Suppressor macrophage (primary cell): ENCODE measurements around the gene THAP11.
"Not testable (repeated sequence)": the region's sequence is repeated elsewhere in the genome, so short reads cannot be mapped to it uniquely, and the experiment has no call there.

Experiments
- DNase-seq, 4 experiments: peaks; one replicate each; pipeline ENCODE4 v3.0.0-alpha.2; 2020 to 2022

The THAP11 gene

GRCh38 chr16:67837190-67837589 lies 4.9 kb upstream of the THAP11 start:
- not testable (repeated sequence) for DNase-seq

DNA sequence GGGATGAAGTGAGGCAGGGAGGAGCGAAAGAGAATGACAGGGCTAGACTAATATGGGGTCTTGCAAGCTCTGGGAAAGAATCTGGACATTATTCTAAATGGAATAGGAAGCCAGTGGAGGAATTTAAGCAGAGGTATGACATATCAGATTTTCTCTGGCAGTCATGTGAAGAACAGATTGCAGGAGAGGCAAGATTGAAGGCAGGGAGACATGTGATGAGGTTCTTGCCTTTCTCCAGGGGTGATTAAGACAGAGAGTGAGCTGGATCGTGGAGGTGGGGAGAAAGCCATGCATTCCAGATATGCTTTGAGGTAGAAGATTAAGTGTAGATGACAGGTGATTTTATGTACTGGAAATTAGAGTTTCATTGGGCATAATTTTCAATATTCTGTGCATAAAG lies 4.3 kb upstream of the THAP11 start:
- DNase-seq: no peak

GRCh38 chr16:67841198-67841815 lies 813 bp upstream of the THAP11 start:
- DNase-seq: no peak

DNA sequence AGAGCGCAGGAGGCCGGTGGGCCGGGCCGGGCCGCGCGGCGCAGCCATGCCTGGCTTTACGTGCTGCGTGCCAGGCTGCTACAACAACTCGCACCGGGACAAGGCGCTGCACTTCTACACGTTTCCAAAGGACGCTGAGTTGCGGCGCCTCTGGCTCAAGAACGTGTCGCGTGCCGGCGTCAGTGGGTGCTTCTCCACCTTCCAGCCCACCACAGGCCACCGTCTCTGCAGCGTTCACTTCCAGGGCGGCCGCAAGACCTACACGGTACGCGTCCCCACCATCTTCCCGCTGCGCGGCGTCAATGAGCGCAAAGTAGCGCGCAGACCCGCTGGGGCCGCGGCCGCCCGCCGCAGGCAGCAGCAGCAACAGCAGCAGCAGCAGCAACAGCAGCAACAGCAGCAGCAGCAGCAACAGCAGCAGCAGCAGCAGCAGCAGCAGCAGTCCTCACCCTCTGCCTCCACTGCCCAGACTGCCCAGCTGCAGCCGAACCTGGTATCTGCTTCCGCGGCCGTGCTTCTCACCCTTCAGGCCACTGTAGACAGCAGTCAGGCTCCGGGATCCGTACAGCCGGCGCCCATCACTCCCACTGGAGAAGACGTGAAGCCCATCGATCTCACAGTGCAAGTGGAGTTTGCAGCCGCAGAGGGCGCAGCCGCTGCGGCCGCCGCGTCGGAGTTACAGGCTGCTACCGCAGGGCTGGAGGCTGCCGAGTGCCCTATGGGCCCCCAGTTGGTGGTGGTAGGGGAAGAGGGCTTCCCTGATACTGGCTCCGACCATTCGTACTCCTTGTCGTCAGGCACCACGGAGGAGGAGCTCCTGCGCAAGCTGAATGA lies 606 bp downstream of the THAP11 start:
- peak; percentile 48 to 76 (median 70) for DNase-seq

GRCh38 chr16:67843343-67843765 lies 1.2 kb downstream of the THAP11 start:
- peak in 1 of 4 experiments; percentile 16 for DNase-seq

GRCh38 chr16:67844497-67844896 lies 2.4 kb downstream of the THAP11 start:
- DNase-seq: no peak

- peak; percentile 28 to 58 (median 35) for DNase-seq
These were observed 3.4 kb downstream of the THAP11 start for GRCh38 chr16:67845291-67846062.

DNA sequence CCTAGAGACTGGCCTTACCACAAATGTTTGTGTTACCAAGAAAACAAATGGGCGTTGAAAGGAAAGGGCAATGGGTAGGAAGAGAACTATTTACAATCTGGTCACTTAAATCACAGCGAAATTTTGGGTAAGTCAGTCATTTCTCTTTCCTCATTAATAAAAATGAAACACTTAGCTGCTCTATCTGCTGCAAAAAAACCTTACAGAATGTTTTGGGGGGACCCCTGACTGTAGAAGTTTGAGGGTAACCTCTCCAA lies 3.9 kb downstream of the THAP11 start:
- no peak for DNase-seq

- peak; percentile 96 to 98 (median 96) for DNase-seq
These were observed 4.4 kb downstream of the THAP11 start, which contains the start of gene NUTF2 for GRCh38 chr16:67846320-67847063. Gene NUTF2, plus strand, starts transcription at chr16:67846933. Its CDS starts 18,198 bp downstream, at chr16:67865131.

DNA sequence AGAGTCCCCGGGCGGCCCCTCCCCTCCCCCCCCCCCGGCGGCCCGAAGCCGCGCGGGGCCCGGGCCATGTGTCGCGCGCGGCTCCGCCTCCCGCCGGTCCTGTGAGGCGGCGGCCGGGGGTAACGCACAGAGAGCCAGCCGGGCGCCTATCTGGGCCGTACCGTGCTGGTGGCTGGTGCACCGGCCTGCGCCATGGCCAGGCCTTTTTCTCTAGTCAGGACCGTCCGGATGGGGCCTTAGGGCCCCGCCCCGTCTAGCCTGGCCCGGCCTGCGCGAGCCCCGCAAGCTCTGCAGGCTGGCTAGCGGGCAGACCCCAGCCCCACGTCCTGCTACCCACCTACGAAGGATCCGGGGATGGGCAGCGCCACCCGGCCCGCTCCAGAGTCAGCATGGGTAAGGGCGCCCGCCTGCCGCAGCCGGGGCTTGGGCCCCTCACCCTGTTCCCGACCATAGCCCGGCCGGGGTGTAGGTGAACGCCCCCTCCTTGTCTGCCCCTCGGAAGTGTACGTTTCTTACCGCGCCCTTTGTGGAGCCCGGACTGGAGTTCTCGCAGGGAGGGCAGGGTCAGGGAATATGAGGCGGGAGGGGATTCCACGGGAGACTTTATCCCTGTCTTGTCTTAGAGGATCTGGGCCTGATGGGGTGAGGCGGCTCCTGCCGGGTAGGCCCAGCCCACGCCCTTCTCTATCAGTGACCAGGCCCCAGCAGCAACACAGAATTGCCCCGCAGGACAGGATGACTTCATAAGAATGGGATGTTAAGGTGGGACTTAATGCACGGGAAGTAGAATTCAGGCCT lies 5.1 kb downstream of the THAP11 start, which contains the start of gene CENPT:
CENPT (minus strand) TSS at position 630 of the 798 bp plus-strand sequence. CDS start 13,834 bp downstream, outside the sequence.
- peak; percentile 68 to 91 (median 84) for DNase-seq

GRCh38 chr16:67848118-67848517 lies 6.0 kb downstream of the THAP11 start:
- no peak for DNase-seq

DNA sequence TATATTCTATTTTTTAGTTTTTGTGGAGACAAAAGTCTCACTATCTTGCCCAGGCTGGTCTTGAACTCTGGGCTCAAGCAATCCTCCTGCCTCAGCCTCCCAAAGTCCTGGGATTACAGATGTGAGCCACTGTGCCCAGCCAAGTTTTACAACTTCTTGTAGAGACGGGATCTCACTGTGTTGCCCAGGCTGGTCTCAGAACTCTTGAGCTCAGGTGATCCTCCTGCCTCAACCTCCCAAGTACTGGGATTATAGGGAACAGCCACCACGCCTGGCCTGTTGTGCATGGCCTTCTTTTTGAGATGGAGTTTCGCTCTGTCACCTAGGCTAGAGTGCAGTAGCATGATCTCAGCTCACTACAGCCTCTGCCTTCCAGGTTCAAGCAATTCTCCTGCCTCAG lies 11.6 kb downstream of the THAP11 start:
- DNase-seq: no peak

GRCh38 chr16:67855789-67856188 lies 13.7 kb downstream of the THAP11 start:
- DNase-seq: no peak

- no peak for DNase-seq
These were observed 14.9 kb downstream of the THAP11 start for GRCh38 chr16:67856927-67857546.

DNA sequence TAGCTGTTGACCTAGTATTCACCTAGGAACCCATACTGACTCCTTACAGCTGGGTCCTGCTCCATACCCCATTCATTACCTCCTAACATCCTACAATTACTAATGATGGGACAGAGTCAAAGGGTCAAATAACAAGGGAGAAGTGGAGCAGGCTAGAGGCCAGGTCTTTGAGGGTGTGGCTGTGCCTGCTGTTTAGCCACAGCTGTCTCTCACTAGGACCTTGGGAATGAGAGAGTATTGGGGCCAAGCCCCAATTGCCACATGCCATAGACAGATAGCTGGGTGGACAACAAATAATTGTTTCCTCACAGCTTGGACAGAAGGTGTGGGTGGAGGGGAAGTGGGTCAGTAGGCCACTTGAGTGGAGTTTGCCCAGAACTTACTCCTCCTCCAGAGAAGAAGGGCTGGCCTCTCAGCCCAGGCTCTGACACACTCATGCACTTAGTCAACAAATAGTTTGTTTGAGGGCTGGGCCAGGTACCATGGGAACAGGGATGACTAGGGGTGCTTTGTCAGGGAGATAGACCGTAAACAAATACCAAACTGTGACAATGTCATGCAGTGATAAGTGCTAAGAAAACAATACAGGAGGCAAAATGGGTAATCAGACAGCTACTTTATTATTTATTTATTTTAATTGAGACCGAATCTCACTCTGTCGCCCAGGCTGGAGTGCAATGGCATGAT lies 15.6 kb downstream of the THAP11 start:
- DNase-seq: peak; percentile 89 to 97 (median 92)

- peak; percentile 11 to 58 (median 52) for DNase-seq
These were observed 16.4 kb downstream of the THAP11 start for GRCh38 chr16:67858500-67858899.

DNA sequence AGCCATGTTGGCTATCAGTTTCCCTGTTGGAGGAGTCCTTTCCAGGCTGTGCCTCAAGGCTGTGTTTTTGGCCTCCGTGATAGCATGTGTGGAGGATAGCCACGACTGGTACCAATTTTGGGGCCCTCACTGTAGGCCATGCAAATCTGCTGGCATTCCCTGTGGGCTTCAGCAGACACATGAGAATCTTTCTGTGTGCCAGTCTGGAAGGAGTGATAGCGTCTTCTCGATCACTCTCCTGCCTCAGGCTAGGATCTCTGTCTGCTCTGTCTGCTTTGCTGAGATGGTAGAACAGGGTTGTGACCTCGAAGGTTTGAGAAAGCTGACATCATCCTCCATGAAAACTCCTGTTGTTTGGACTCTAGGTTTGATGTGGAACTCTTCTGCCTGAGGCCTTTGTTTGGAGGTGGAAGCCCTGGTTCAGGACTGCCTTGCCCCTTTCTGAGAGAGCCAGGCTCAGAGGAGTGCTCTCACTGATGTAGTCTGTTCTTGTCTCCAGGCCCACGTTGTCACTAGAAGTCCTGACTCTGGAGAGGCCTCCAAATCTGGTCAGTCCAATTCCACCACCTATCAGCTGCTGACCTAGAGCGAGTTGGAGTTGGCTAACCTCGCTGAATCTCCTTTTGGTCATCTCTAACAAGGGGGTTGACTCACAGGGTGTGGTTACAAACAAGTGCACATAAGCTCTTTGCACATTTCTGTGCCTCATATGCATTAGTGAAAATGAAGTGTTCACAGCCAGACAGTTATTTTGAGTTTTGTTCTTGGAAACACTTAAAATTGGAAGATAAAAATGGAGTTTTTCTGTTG lies 18.7 kb downstream of the THAP11 start:
- DNase-seq: peak in 1 of 4 experiments; percentile 14

GRCh38 chr16:67861877-67862276 lies 19.8 kb downstream of the THAP11 start:
- DNase-seq: no peak
